Endothelial cell of umbilical vein (primary cell): ENCODE results near the gene STK38L. TPM values are rescaled to one million over a fixed set of nuclear protein-coding genes. Genes with fewer than 3 reads are reported as not detected.
A peak's percentile ranks its signal among the peaks of the same experiment; 100 is the strongest.

ENCODE experiments used
- BruUV-seq: library from RNA; stranded (reverse); fragments of 400-500 nt; replicated peaks from 2 replicates; lab custom pipeline; 2021; lab: Mats Ljungman, UMichigan
- CTCF ChIA-PET: fragments of 300-600, 350-600 bp; sonication (Branson Sonifier 250); formaldehyde crosslinking; loops from one replicate; lab custom pipeline; 2021; ENCODE audit warnings: antibody characterized with exemption, inconsistent platforms; lab: Charles Lee
- POLR2A ChIA-PET: fragments of 300-600, 350-600 bp; sonication (Branson Sonifier 250); formaldehyde crosslinking; loops from one replicate; lab custom pipeline; 2021; ENCODE audit warnings: antibody characterized with exemption, inconsistent platforms; lab: Charles Lee
- DNase-seq: peaks from one replicate; pipeline ENCODE4 v3.0.0-alpha.2; 2011; ENCODE audit warnings: low read depth, low spot score
- FAIRE-seq: peaks from 2 replicates; lab custom pipeline; 2011; peaks lifted over from hg19 to GRCh38; lab: Jason Lieb, UNC
- H2AFZ ChIP-seq: 2 replicates; pipeline ENCODE4 v1.6.0; 2012; ENCODE audit warnings: low read depth, low read length, control low read depth, inconsistent platforms
- H3K27ac ChIP-seq: 2 replicates; pipeline ENCODE4 v1.5.1; 2011; ENCODE audit warnings: low read depth, mild to moderate bottlenecking, control low read depth, low read length, moderate library complexity; ENCODE audit not compliant: insufficient read depth
- H3K27me3 ChIP-seq, 2 experiments: 2 replicates each; pipeline versions ENCODE4 v1.6.0 to v1.6.1; 2011; ENCODE audit warnings: low read length in 2 of 2, mixed read lengths in 1 of 2; ENCODE audit not compliant: control insufficient read depth in 2 of 2, insufficient read depth in 2 of 2
- H3K36me3 ChIP-seq, 2 experiments: 2 replicates in 1 of 2; 3 replicates in 1 of 2; pipeline ENCODE4 v1.5.1; 2011; ENCODE audit warnings: low read length in 2 of 2, mild to moderate bottlenecking in 1 of 2, moderate library complexity in 1 of 2; ENCODE audit not compliant: control insufficient read depth in 2 of 2, insufficient read depth in 2 of 2; ENCODE audit errors: extremely low read depth in 1 of 2
- H3K4me1 ChIP-seq: 3 replicates; pipeline ENCODE4 v1.5.1; 2011; ENCODE audit warnings: mild to moderate bottlenecking, low read length; ENCODE audit not compliant: control insufficient read depth, insufficient read depth; ENCODE audit errors: extremely low read depth
- H3K4me2 ChIP-seq: 2 replicates; pipeline ENCODE4 v1.6.1; 2011; ENCODE audit warnings: low read length, control low read depth, mixed read lengths; ENCODE audit not compliant: insufficient read depth
- H3K4me3 ChIP-seq, 3 experiments: fragments of 200-600 bp in 1 of 3; sonication (generic), shearing (Covaris generic) in 1 of 3; replicated peaks in 1 of 3; 2 replicates each; pipeline ENCODE4 v1.5.1; 2011 to 2016; ENCODE audit warnings: control low read depth in 3 of 3, low read length in 3 of 3, mild to moderate bottlenecking in 2 of 3, inconsistent platforms in 1 of 3, low read depth in 1 of 3, moderate library complexity in 1 of 3; ENCODE audit not compliant: insufficient read depth in 1 of 3
- H3K79me2 ChIP-seq: 2 replicates; pipeline ENCODE4 v1.6.0; 2012; ENCODE audit warnings: low read length, inconsistent platforms; ENCODE audit not compliant: control insufficient read depth, insufficient read depth
- H3K9ac ChIP-seq: replicated peaks from 2 replicates; pipeline ENCODE3; 2011; ENCODE audit warnings: low read length, control low read depth; ENCODE audit not compliant: insufficient read depth; ENCODE audit errors: extremely low read depth
- H3K9me1 ChIP-seq: replicated peaks from 3 replicates; pipeline ENCODE4 v1.6.0; 2011; ENCODE audit warnings: mild to moderate bottlenecking, low read length; ENCODE audit not compliant: control insufficient read depth, insufficient read depth; ENCODE audit errors: extremely low read depth
- H3K9me3 ChIP-seq: replicated peaks from 2 replicates; pipeline ENCODE4 v1.5.1; 2012; ENCODE audit warnings: low read length, inconsistent platforms; ENCODE audit not compliant: control insufficient read depth, insufficient read depth
- H4K20me1 ChIP-seq: replicated peaks from 2 replicates; pipeline ENCODE3; 2011; ENCODE audit warnings: mild to moderate bottlenecking, low read length; ENCODE audit not compliant: control insufficient read depth, insufficient read depth; ENCODE audit errors: extremely low read depth
- EZH2 ChIP-seq: IDR thresholded peaks from 2 replicates; pipeline ENCODE4 v1.6.1; 2012; ENCODE audit warnings: borderline replicate concordance, low read depth, mild to moderate bottlenecking, moderate library complexity, low read length, inconsistent platforms; ENCODE audit not compliant: severe bottlenecking
- FOS ChIP-seq: IDR thresholded peaks from 2 replicates; pipeline ENCODE4 v1.6.1; 2011; ENCODE audit warnings: mild to moderate bottlenecking, low read length, moderate library complexity, borderline replicate concordance; ENCODE audit not compliant: insufficient read depth
- GATA2 ChIP-seq: IDR thresholded peaks from 2 replicates; pipeline ENCODE4 v1.7.0; 2011; ENCODE audit warnings: low read depth, mild to moderate bottlenecking, moderate library complexity, mixed read lengths, low read length; ENCODE audit not compliant: insufficient read length, insufficient read depth
- JUN ChIP-seq: IDR thresholded peaks from 2 replicates; pipeline ENCODE4 v1.6.1; 2011; ENCODE audit warnings: borderline replicate concordance, low read depth; ENCODE audit not compliant: insufficient read length, insufficient read depth
- MYC ChIP-seq: IDR thresholded peaks from one replicate; pipeline ENCODE4 v1.6.1; 2011; ENCODE audit warnings: mild to moderate bottlenecking, low read depth, low read length
- POLR2A ChIP-seq: IDR thresholded peaks from 2 replicates; pipeline ENCODE4 v1.6.1; 2012; ENCODE audit warnings: low read depth, mild to moderate bottlenecking, control low read depth, low read length
- POLR2AphosphoS5 ChIP-seq: IDR thresholded peaks from 2 replicates; pipeline ENCODE4 v1.6.1; 2012; ENCODE audit warnings: low read depth, mild to moderate bottlenecking, control low read depth, low read length, moderate library complexity; ENCODE audit not compliant: insufficient read depth
- dilution Hi-C: fragments of 300-500 bp; cut with MboI; formaldehyde crosslinking; loops from one replicate; pipeline ENCODE4 v1.15.0; 2019; ENCODE audit warnings: low sequenced_read_pairs; ENCODE audit not compliant: extremely low pct_ligation_motif_present
- intact Hi-C: fragments of 100-400 bp; cut with micrococcal nuclease; formaldehyde crosslinking; loops from one replicate; pipeline ENCODE4 v1.10.0; 2022
- polyA plus RNA-seq, 4 experiments: library from polyadenylated mRNA; depleted of rRNA in 3 of 4; stranded (reverse) in 3 of 4; unstranded in 1 of 4; fragments of >200 nt; gene quantifications; 2 replicates each; pipeline versions ENCODE4 v1.2.1 to v1.2.3, GENCODE V29; 2011 to 2012; ENCODE audit warnings: missing spikeins in 1 of 4
- total RNA-seq: library from RNA; stranded (reverse); gene quantifications from 2 replicates; pipeline ENCODE4 v1.2.3, GENCODE V29; 2021
- TF ChIP-seq, protein P1 (sequence below), 2 donors: IDR thresholded peaks; 1 replicate in 1 of 2; 2 replicates in 1 of 2; pipeline ENCODE4 v1.5.1; 2011; ENCODE audit warnings: low read length in 2 of 2, mild to moderate bottlenecking in 2 of 2, moderate library complexity in 2 of 2, control low read depth in 1 of 2, inconsistent platforms in 1 of 2, low read depth in 1 of 2; ENCODE audit not compliant: insufficient read depth in 1 of 2; ENCODE audit errors: extremely low read depth in 1 of 2
- TF ChIP-seq, protein P2 (sequence below): IDR thresholded peaks from 2 replicates; pipeline ENCODE4 v1.6.1; 2011; ENCODE audit not compliant: insufficient read depth, insufficient read length

The STK38L gene
- total and polyA plus RNA-seq, 2 donors (not counting 3 experiments of a cell fraction or from before 2014, with no cell fraction given): 14.7 to 58.4 TPM

DNA sequence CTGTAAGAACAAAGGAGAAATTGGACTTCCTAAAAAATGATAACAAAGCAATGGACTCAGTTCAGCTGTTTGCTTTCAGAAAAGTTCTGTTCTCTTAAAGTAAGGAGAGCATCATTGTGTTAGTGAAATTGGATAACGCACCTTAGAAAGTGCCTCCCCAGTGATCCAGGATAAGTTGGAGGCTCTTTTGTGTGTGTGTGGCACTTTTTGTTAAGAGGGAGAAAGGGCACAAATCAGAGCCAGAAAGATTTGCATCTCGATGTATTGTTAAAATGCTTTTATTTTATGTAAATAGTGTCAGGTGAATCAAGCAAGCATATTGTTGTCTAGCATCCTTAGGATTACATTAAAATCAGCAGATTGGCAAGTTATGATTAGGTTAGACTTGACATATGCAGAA, 2.1 kb downstream of the STK38L start:
- Histone ChIP-seq H2AFZ (no peak overlapping the region), H3K36me3 (no peaks in the 10 kb centered on the region), H3K4me3 (peak overlapping the region in 2 of 3 experiments; percentile 80 to 87), H3K9me3 (no peaks in the 10 kb centered on the region), H3K9ac (peak overlapping the region; percentile 88), H3K27me3 (no peaks in the 10 kb centered on the region), H3K27ac (no peak overlapping the region), H3K4me2 (peak overlapping the region; percentile 93), H4K20me1 (no peaks in the 10 kb centered on the region), H3K9me1 (no peaks in the 10 kb centered on the region), H3K4me1 (peaks cover 14% of the 10 kb centered on the region), H3K79me2 (peaks cover 41% of the 10 kb centered on the region)
- ChIA-PET POLR2A (no interaction called here), CTCF (interaction anchor here (1.1 to 2.9 kb wide), 2 partner anchors 59 to 208 kb away, joined by 3 to 52 read pairs; no protein-coding TSS in a partner anchor)
- DNase-seq (no peak), FAIRE-seq (no peak)
- dilution Hi-C loops (no loop called here), intact Hi-C loops (no loop called here)
- BruUV-seq: no TSS peak
- TF ChIP-seq EZH2: no peak
- TF ChIP-seq MYC: no peak
- TF ChIP-seq, protein P1, sequence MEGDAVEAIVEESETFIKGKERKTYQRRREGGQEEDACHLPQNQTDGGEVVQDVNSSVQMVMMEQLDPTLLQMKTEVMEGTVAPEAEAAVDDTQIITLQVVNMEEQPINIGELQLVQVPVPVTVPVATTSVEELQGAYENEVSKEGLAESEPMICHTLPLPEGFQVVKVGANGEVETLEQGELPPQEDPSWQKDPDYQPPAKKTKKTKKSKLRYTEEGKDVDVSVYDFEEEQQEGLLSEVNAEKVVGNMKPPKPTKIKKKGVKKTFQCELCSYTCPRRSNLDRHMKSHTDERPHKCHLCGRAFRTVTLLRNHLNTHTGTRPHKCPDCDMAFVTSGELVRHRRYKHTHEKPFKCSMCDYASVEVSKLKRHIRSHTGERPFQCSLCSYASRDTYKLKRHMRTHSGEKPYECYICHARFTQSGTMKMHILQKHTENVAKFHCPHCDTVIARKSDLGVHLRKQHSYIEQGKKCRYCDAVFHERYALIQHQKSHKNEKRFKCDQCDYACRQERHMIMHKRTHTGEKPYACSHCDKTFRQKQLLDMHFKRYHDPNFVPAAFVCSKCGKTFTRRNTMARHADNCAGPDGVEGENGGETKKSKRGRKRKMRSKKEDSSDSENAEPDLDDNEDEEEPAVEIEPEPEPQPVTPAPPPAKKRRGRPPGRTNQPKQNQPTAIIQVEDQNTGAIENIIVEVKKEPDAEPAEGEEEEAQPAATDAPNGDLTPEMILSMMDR (IDR thresholded peaks at IDR 0.05; ENCODE audit: extremely low read depth in 1 of 2, insufficient read depth in 1 of 2, low read depth in 1 of 2, low read length in 2 of 2): no peak
- TF ChIP-seq FOS: no peak
- TF ChIP-seq, protein P2, sequence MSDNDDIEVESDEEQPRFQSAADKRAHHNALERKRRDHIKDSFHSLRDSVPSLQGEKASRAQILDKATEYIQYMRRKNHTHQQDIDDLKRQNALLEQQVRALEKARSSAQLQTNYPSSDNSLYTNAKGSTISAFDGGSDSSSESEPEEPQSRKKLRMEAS: no peak
- no peak for TF ChIP-seq POLR2A
- no peak for TF ChIP-seq POLR2AphosphoS5
- no peak for TF ChIP-seq JUN
- TF ChIP-seq GATA2: no peak
